ENCODE results near the gene WHRN. TPM values are rescaled to one million over a fixed set of nuclear protein-coding genes. Genes with fewer than 3 reads are reported as not detected.

The WHRN gene
- polyA plus RNA-seq, 1 donor from 2014 or later = 2.5 TPM

- H3K27ac ChIP-seq (ENCODE audit: low read length) = no peak overlapping the region
- no peaks in the 10 kb centered on the region for H3K79me2 ChIP-seq (replicated peaks; ENCODE audit: insufficient read depth, low read length)
- H4K20me1 ChIP-seq (ENCODE audit: insufficient read depth) = no peaks in the 10 kb centered on the region
- H3K4me2 ChIP-seq (ENCODE audit: low read length) = no peak overlapping the region
- H3K9me2 ChIP-seq (ENCODE audit: insufficient read depth, low read length) = no peaks in the 10 kb centered on the region
- H3K36me3 ChIP-seq (ENCODE audit: insufficient read depth, low read length) = no peaks in the 10 kb centered on the region
- H3K9ac ChIP-seq (ENCODE audit: low read length) = no peak overlapping the region
- H2AFZ ChIP-seq (ENCODE audit: low read depth, low read length) = no peak overlapping the region
- no peaks in the 10 kb centered on the region for H3F3A ChIP-seq (ENCODE audit: insufficient read depth, low read length, poor library complexity, severe bottlenecking)
- H3K27me3 ChIP-seq (ENCODE audit: insufficient read depth, low read depth, low read length) = no peaks in the 10 kb centered on the region
- H3K9me3 ChIP-seq (ENCODE audit: low read length) = no peaks in the 10 kb centered on the region
- H3K4me3 ChIP-seq (ENCODE audit: low read length) = no peak overlapping the region
- TF ChIP-seq REST (IDR thresholded peaks at IDR 0.05; ENCODE audit: borderline replicate concordance) (no peak), POLR2AphosphoS5 (IDR thresholded peaks at IDR 0.05) (no peak), EZH2 (IDR thresholded peaks at IDR 0.05; ENCODE audit: borderline replicate concordance, insufficient read depth, low read length, poor library complexity, severe bottlenecking) (no peak), TAF1 (IDR thresholded peaks at IDR 0.05; ENCODE audit: low read depth) (no peak), RAD21 (conservative IDR thresholded peaks at IDR 0.05) (no peak), EP300 (conservative IDR thresholded peaks at IDR 0.05; ENCODE audit: poor library complexity, severe bottlenecking) (no peak), CTCF (IDR thresholded peaks at IDR 0.05; ENCODE audit: poor library complexity, severe bottlenecking) (no peak), MXI1 (conservative IDR thresholded peaks at IDR 0.05; ENCODE audit: poor library complexity, severe bottlenecking) (no peak), SMC3 (conservative IDR thresholded peaks at IDR 0.05; ENCODE audit: poor library complexity) (no peak)
These were observed 12.3 kb downstream of the WHRN start for GRCh38 chr9:114492991-114493390.

GRCh38 chr9:114491430-114492003 is 13.8 kb downstream of the WHRN start:
- Histone ChIP-seq H3K4me2 (ENCODE audit: low read length) (no peak overlapping the region), H3K4me3 (ENCODE audit: low read length) (no peak overlapping the region), H3K9me3 (ENCODE audit: low read length) (no peaks in the 10 kb centered on the region), H3K27ac (ENCODE audit: low read length) (no peak overlapping the region), H3K36me3 (ENCODE audit: insufficient read depth, low read length) (no peaks in the 10 kb centered on the region), H3K79me2 (replicated peaks; ENCODE audit: insufficient read depth, low read length) (no peaks in the 10 kb centered on the region), H3F3A (ENCODE audit: insufficient read depth, low read length, poor library complexity, severe bottlenecking) (no peaks in the 10 kb centered on the region), H3K9ac (ENCODE audit: low read length) (no peak overlapping the region), H3K9me2 (ENCODE audit: insufficient read depth, low read length) (no peaks in the 10 kb centered on the region), H4K20me1 (ENCODE audit: insufficient read depth) (no peaks in the 10 kb centered on the region), H3K27me3 (ENCODE audit: insufficient read depth, low read depth, low read length) (no peaks in the 10 kb centered on the region), H2AFZ (ENCODE audit: low read depth, low read length) (no peak overlapping the region)
- no peak for TF ChIP-seq TAF1 (IDR thresholded peaks at IDR 0.05; ENCODE audit: low read depth)
- no peak for TF ChIP-seq EZH2 (IDR thresholded peaks at IDR 0.05; ENCODE audit: borderline replicate concordance, insufficient read depth, low read length, poor library complexity, severe bottlenecking)
- TF ChIP-seq CTCF (IDR thresholded peaks at IDR 0.05; ENCODE audit: poor library complexity, severe bottlenecking) = no peak
- no peak for TF ChIP-seq SMC3 (conservative IDR thresholded peaks at IDR 0.05; ENCODE audit: poor library complexity)
- no peak for TF ChIP-seq MXI1 (conservative IDR thresholded peaks at IDR 0.05; ENCODE audit: poor library complexity, severe bottlenecking)
- TF ChIP-seq POLR2AphosphoS5 (IDR thresholded peaks at IDR 0.05) = no peak
- no peak for TF ChIP-seq EP300 (conservative IDR thresholded peaks at IDR 0.05; ENCODE audit: poor library complexity, severe bottlenecking)
- TF ChIP-seq RAD21 (conservative IDR thresholded peaks at IDR 0.05) = no peak
- no peak for TF ChIP-seq REST (IDR thresholded peaks at IDR 0.05; ENCODE audit: borderline replicate concordance)

All from neural cell (in vitro differentiated cells).